Psoas muscle (tissue), 8 donors: ENCODE results near the gene ZCCHC10. TPM values are rescaled to one million over a fixed set of nuclear protein-coding genes. Genes with fewer than 3 reads are reported as not detected.
"Not testable (repeated sequence)": the region's sequence is repeated elsewhere in the genome, so short reads cannot be mapped to it uniquely, and the experiment has no call there.

Source experiments
- ATAC-seq, 4 donors: fragments of 200-7000 bp; cut with Tn5 transposase; one replicate each; pipeline ENCODE4 v1.9.1; 2020; ENCODE audit warnings: moderate library complexity in 3 of 4, mild to moderate bottlenecking in 2 of 4
- DNase-seq, 2 donors: peaks; one replicate each; pipeline ENCODE4 v3.0.0-alpha.2; 2020
- H3K27ac ChIP-seq: fragments of 200-600 bp; one replicate; pipeline ENCODE4 v1.8.0; 2022
- H3K27me3 ChIP-seq, 3 donors: fragments of 200-600 bp in 1 of 3; one replicate each; pipeline versions ENCODE4 v1.6.1 to v1.8.0; 2013 to 2022; ENCODE audit warnings: low read length in 2 of 3, mild to moderate bottlenecking in 2 of 3, moderate library complexity in 1 of 3; ENCODE audit not compliant: insufficient read depth in 3 of 3
- H3K36me3 ChIP-seq, 2 donors: fragments of 200-600 bp in 1 of 2; one replicate each; pipeline versions ENCODE4 v1.6.1 to v1.8.0; 2013 to 2022; ENCODE audit warnings: low read depth in 1 of 2, mild to moderate bottlenecking in 1 of 2, moderate library complexity in 1 of 2; ENCODE audit not compliant: insufficient read depth in 1 of 2
- H3K4me1 ChIP-seq: fragments of 200-600 bp; one replicate; pipeline ENCODE4 v1.8.0; 2022
- H3K4me3 ChIP-seq: fragments of 200-600 bp; one replicate; pipeline ENCODE4 v1.8.0; 2022; ENCODE audit warnings: mild to moderate bottlenecking
- H3K9me3 ChIP-seq: fragments of 200-600 bp; one replicate; pipeline ENCODE4 v1.8.0; 2022
- CTCF ChIP-seq: fragments of 200-600 bp; IDR thresholded peaks from one replicate; pipeline ENCODE4 v1.8.0; 2022; ENCODE audit warnings: antibody characterized with exemption
- WGBS, 3 donors: extraction: QIAGEN DNeasy Blood & Tissue Kit; methylation state at CpG; one replicate each; pipeline versions ENCODE4 v1.1.6 to v1.1.7; 2013; 5-methylcytosine and 5-hydroxymethylcytosine counted together
- intact Hi-C, 2 donors: fragments of 100-400 bp; cut with DNase I; formaldehyde crosslinking; loops; one replicate each; pipeline versions ENCODE4 v1.11.0 to v1.14.2; 2022
- polyA plus RNA-seq, 3 donors: library from polyadenylated mRNA; stranded (reverse); fragments of 200-250 nt; gene quantifications; one replicate each; pipeline ENCODE4 v1.2.3, GENCODE V29; 2013
- total RNA-seq, 4 donors: library from RNA; stranded (reverse); fragmentation: NEBNext Ultra II Directional in 2 of 4; extraction: Animal tissue kit (Norgen Biotek cat#: 25700) in 2 of 4; gene quantifications; one replicate each; pipeline versions ENCODE4 v1.2.1 to v1.2.4, GENCODE V29; 2021 to 2023
- donor health status: healthy with polysubstance abuse.
- donor health status: DM: no; HTN: no; CAD: no; lungs with moderate emphysema.
- donor health status: Bipolar disorder and iron deficiency.
- donor health status: healthy.
- donor health status: DM: yes; HTN: yes; CAD: no.
- donor health status: DM: no; HTN: no; CAD: no.
- donor health status: DM: no; HTN: no; CAD: no.
- donor health status: DM: yes; HTN: yes; CAD: no.

ZCCHC10 gene
- total and polyA plus RNA-seq, 7 donors: 13.6 to 32.5 (median 19.8) TPM

GRCh38 chr5:133047404-133047803, 21.1 kb upstream of the ZCCHC10 start:
- H3K9me3 ChIP-seq: no peaks in the 10 kb centered on the region
- peaks cover 19% of the 10 kb centered on the region for H3K4me1 ChIP-seq
- DNase-seq (no peak), ATAC-seq (no peak)
- H3K4me3 ChIP-seq: no peak overlapping the region
- intact Hi-C loops: no loop called here
- WGBS, 3 donors: 92 to 95% (median 94%) methylated on average over 19 of the region's 19 CpGs
- H3K27ac ChIP-seq: no peak overlapping the region
- no peaks in the 10 kb centered on the region for H3K27me3 ChIP-seq
- no peak for TF ChIP-seq CTCF
- H3K36me3 ChIP-seq: no peaks in the 10 kb centered on the region

- H3K4me3 ChIP-seq, H3K27ac ChIP-seq, intact Hi-C loops, DNase-seq, H3K27me3 ChIP-seq, H3K36me3 ChIP-seq, ATAC-seq, H3K9me3 ChIP-seq: not testable (repeated sequence)
- 89 to 92% (median 90%) methylated on average over 8 of the region's 8 CpGs for whole genome bisulfite sequencing, 3 donors
- peaks cover 19% of the 10 kb centered on the region for H3K4me1 ChIP-seq
Observed at GRCh38 chr5:133046560-133046959, 20.2 kb upstream of the ZCCHC10 start.

GRCh38 chr5:133041910-133042309, 15.6 kb upstream of the ZCCHC10 start:
- no peak for DNase-seq

GRCh38 chr5:133041157-133041784, 14.9 kb upstream of the ZCCHC10 start:
- intact Hi-C loops: no loop called here
- no peak for TF ChIP-seq CTCF
- Histone ChIP-seq H3K27me3 (no peaks in the 10 kb centered on the region), H3K27ac (no peak overlapping the region), H3K4me1 (no peaks in the 10 kb centered on the region), H3K4me3 (no peak overlapping the region), H3K9me3 (no peaks in the 10 kb centered on the region), H3K36me3 (no peaks in the 10 kb centered on the region)
- ATAC-seq (no peak), DNase-seq (no peak)
- WGBS, 3 donors: 80 to 87% (median 83%) methylated on average over 3 of the region's 3 CpGs

More at GRCh38 chr5:133041910-133042309, 15.6 kb upstream of the ZCCHC10 start:
- intact Hi-C loops: no loop called here
- Histone ChIP-seq H3K4me1 (no peaks in the 10 kb centered on the region), H3K27me3 (no peaks in the 10 kb centered on the region), H3K36me3 (no peaks in the 10 kb centered on the region), H3K4me3 (no peak overlapping the region), H3K27ac (no peak overlapping the region), H3K9me3 (no peaks in the 10 kb centered on the region)
- 83 to 100% (median 100%) methylated on average over 1 of the region's 1 CpG for WGBS, 3 donors
- no peak for TF ChIP-seq CTCF
- ATAC-seq: no peak

- DNase-seq, H3K4me1 ChIP-seq, H3K4me3 ChIP-seq, H3K36me3 ChIP-seq, H3K9me3 ChIP-seq, intact Hi-C loops, ATAC-seq, H3K27me3 ChIP-seq, H3K27ac ChIP-seq: not testable (repeated sequence)
- 87 to 94% (median 91%) methylated on average over 5 to 6 of the region's 6 CpGs for WGBS, 3 donors
Observed at GRCh38 chr5:133036677-133037076, 10.3 kb upstream of the ZCCHC10 start.

GRCh38 chr5:133035224-133035623, 8.9 kb upstream of the ZCCHC10 start:
- Histone ChIP-seq H3K36me3 (no peaks in the 10 kb centered on the region), H3K4me3 (no peak overlapping the region), H3K27ac (no peak overlapping the region), H3K4me1 (no peaks in the 10 kb centered on the region), H3K9me3 (no peaks in the 10 kb centered on the region), H3K27me3 (no peaks in the 10 kb centered on the region)
- no peak for ATAC-seq
- DNase-seq: no peak
- 41 to 65% (median 63%) methylated on average over 2 of the region's 2 CpGs for WGBS, 3 donors
- intact Hi-C loops: no loop called here
- no peak for TF ChIP-seq CTCF
